ENCODE data around the gene DAW1. TPM values are rescaled to one million over a fixed set of nuclear protein-coding genes. Genes with fewer than 3 reads are reported as not detected.
A peak's percentile ranks its signal among the peaks of the same experiment; 100 is the strongest.

DAW1 gene
- polyA plus RNA-seq, 1 of the 3 experiments (the other 2 are of a cell fraction): 1.2 TPM

- H3K79me2 ChIP-seq (ENCODE audit: insufficient read depth): no peaks in the 10 kb centered on the region
- H2AFZ ChIP-seq (ENCODE audit: low read depth): peak overlapping the region; percentile 56; the same call in 1 of the 2 replicates
- no peak for TF ChIP-seq TEAD4 (IDR thresholded peaks at IDR 0.05; ENCODE audit: borderline replicate concordance, insufficient read depth)
- no peak for TF ChIP-seq EP300 (IDR thresholded peaks at IDR 0.05; ENCODE audit: borderline replicate concordance in 1 of 2, low read depth in 1 of 2, low read length in 1 of 2)
- no peak for TF ChIP-seq MXI1 (IDR thresholded peaks at IDR 0.05; ENCODE audit: low read depth, low read length)
- no peak for TF ChIP-seq RFX5 (IDR thresholded peaks at IDR 0.05; ENCODE audit: low read length)
- TF ChIP-seq IRF3 (IDR thresholded peaks at IDR 0.05; ENCODE audit: low read depth, low read length): no peak
- TF ChIP-seq POLR2AphosphoS5 (IDR thresholded peaks at IDR 0.05; ENCODE audit: low read depth, low read length): no peak
- no peak overlapping the region for H3K27ac ChIP-seq (ENCODE audit: low read depth in 2 of 2, low read length in 1 of 2)
- CTCF ChIA-PET: no interaction called here
- no peaks in the 10 kb centered on the region for H3F3A ChIP-seq (replicated peaks; ENCODE audit: insufficient read depth)
- POLR2A ChIA-PET: no interaction called here
- H4K20me1 ChIP-seq (ENCODE audit: insufficient read depth): no peaks in the 10 kb centered on the region
- H3K9ac ChIP-seq: no peak overlapping the region
- H3K4me1 ChIP-seq (ENCODE audit: control insufficient read depth in 1 of 2, insufficient read depth in 2 of 2, low read depth in 1 of 2, low read length in 1 of 2): no peaks in the 10 kb centered on the region
- H3K36me3 ChIP-seq (replicated peaks in 1 of 2; ENCODE audit: control insufficient read depth in 1 of 2, insufficient read depth in 2 of 2, low read length in 1 of 2): no peaks in the 10 kb centered on the region
- H3K4me3 ChIP-seq (ENCODE audit: low read depth in 2 of 2, low read length in 1 of 2): no peak overlapping the region
- H3K9me2 ChIP-seq: no peaks in the 10 kb centered on the region
- no peaks in the 10 kb centered on the region for H3K27me3 ChIP-seq (ENCODE audit: insufficient read depth)
- H3K4me2 ChIP-seq: no peak overlapping the region
- 54% methylated on average over 10 of the region's 10 CpGs for WGBS (ENCODE audit: low lambda C conversion rate)
- DNase-seq: no peak
- H3K9me3 ChIP-seq: no peaks in the 10 kb centered on the region
Observed at GRCh38 chr2:227826019-227826521, 45.4 kb upstream of the DAW1 start.

GRCh38 chr2:227826563-227826962 lies 44.9 kb upstream of the DAW1 start:
- DNase-seq: no peak
- no peak overlapping the region for H3K27ac ChIP-seq (ENCODE audit: low read depth in 2 of 2, low read length in 1 of 2)
- 15% methylated on average over 2 of the region's 2 CpGs for WGBS (ENCODE audit: low lambda C conversion rate)
- H3K9ac ChIP-seq: no peak overlapping the region
- H3K9me2 ChIP-seq: no peaks in the 10 kb centered on the region
- no peaks in the 10 kb centered on the region for H3K36me3 ChIP-seq (replicated peaks in 1 of 2; ENCODE audit: control insufficient read depth in 1 of 2, insufficient read depth in 2 of 2, low read length in 1 of 2)
- H2AFZ ChIP-seq (ENCODE audit: low read depth): peak overlapping the region; percentile 56; the same call in 1 of the 2 replicates
- no peak overlapping the region for H3K4me2 ChIP-seq
- no peaks in the 10 kb centered on the region for H3K27me3 ChIP-seq (ENCODE audit: insufficient read depth)
- H3K4me1 ChIP-seq (ENCODE audit: control insufficient read depth in 1 of 2, insufficient read depth in 2 of 2, low read depth in 1 of 2, low read length in 1 of 2): no peaks in the 10 kb centered on the region
- POLR2A ChIA-PET: no interaction called here
- TF ChIP-seq IRF3 (IDR thresholded peaks at IDR 0.05; ENCODE audit: low read depth, low read length): no peak
- no peak for TF ChIP-seq RXRA (IDR thresholded peaks at IDR 0.05; ENCODE audit: borderline replicate concordance, low read depth)
- TF ChIP-seq TCF12 (IDR thresholded peaks at IDR 0.05): no peak
- no peak for TF ChIP-seq SMC3 (IDR thresholded peaks at IDR 0.05; ENCODE audit: low read depth, low read length)
- no peak for TF ChIP-seq USF1 (IDR thresholded peaks at IDR 0.05; ENCODE audit: borderline replicate concordance, low read depth)
- TF ChIP-seq USF2 (IDR thresholded peaks at IDR 0.05; ENCODE audit: borderline replicate concordance, low read depth, low read length): no peak
- TF ChIP-seq GATA2 (CRISPR knock-in tag; IDR thresholded peaks at IDR 0.05): no peak
- TF ChIP-seq CTCF (IDR thresholded peaks at IDR 0.05): no peak
- TF ChIP-seq MXI1 (IDR thresholded peaks at IDR 0.05; ENCODE audit: low read depth, low read length): no peak
- no peak for TF ChIP-seq EP300 (IDR thresholded peaks at IDR 0.05; ENCODE audit: borderline replicate concordance in 1 of 2, low read depth in 1 of 2, low read length in 1 of 2)
- TF ChIP-seq RCOR1 (IDR thresholded peaks at IDR 0.05; ENCODE audit: low read length): no peak
- TF ChIP-seq EZH2phosphoT487 (IDR thresholded peaks at IDR 0.05; ENCODE audit: borderline replicate concordance, low read depth): no peak
- no peak for TF ChIP-seq YY1 (IDR thresholded peaks at IDR 0.05; ENCODE audit: low read depth)
- TF ChIP-seq ZBTB33 (IDR thresholded peaks at IDR 0.05; ENCODE audit: borderline replicate concordance, low read depth): no peak
- H3F3A ChIP-seq (replicated peaks; ENCODE audit: insufficient read depth): no peaks in the 10 kb centered on the region
- CTCF ChIA-PET: no interaction called here
- no peaks in the 10 kb centered on the region for H4K20me1 ChIP-seq (ENCODE audit: insufficient read depth)
- no peak overlapping the region for H3K4me3 ChIP-seq (ENCODE audit: low read depth in 2 of 2, low read length in 1 of 2)
- no peaks in the 10 kb centered on the region for H3K79me2 ChIP-seq (ENCODE audit: insufficient read depth)
- no peaks in the 10 kb centered on the region for H3K9me3 ChIP-seq

All from SK-N-SH (cell line).